DND-41 (cell line): ENCODE results near the gene FAM228B.

ENCODE experiments used
- CTCF ChIP-seq: IDR thresholded peaks from 2 replicates; pipeline ENCODE4 v1.5.1; 2012; ENCODE audit warnings: borderline replicate concordance, low read length, moderate library complexity, mild to moderate bottlenecking; ENCODE audit not compliant: poor library complexity, severe bottlenecking; ENCODE audit errors: extremely low read depth
- EZH2 ChIP-seq: IDR thresholded peaks from 3 replicates; pipeline ENCODE4 v1.6.1; 2012; ENCODE audit warnings: borderline replicate concordance, low read depth, mild to moderate bottlenecking, moderate library complexity, low read length, inconsistent platforms; ENCODE audit not compliant: severe bottlenecking

GRCh38 chr2:24206242-24206641 lies 83.0 kb downstream of the FAM228B start:
- TF ChIP-seq CTCF, result no peak
- TF ChIP-seq EZH2, result no peak
